ENCODE measurements around the gene GAB2. TPM values are rescaled to one million over a fixed set of nuclear protein-coding genes. Genes with fewer than 3 reads are reported as not detected.

The GAB2 gene
- total RNA-seq, 2 experiments from 2014 or later = 1.2 to 1.3 TPM

GRCh38 chr11:78209478-78209877 lies 208.1 kb downstream of the GAB2 start:
- Histone ChIP-seq H3K4me3 (ENCODE audit: low read depth, low read length, poor library complexity, severe bottlenecking) (no peak overlapping the region), H3K36me3 (ENCODE audit: insufficient read depth, low read length) (no peaks in the 10 kb centered on the region), H3K4me1 (ENCODE audit: insufficient read depth, low read length, poor library complexity, severe bottlenecking) (no peaks in the 10 kb centered on the region), H4K20me1 (ENCODE audit: insufficient read depth, low read length) (no peaks in the 10 kb centered on the region), H3K9me2 (ENCODE audit: insufficient read depth, low read length) (no peaks in the 10 kb centered on the region), H3K4me2 (ENCODE audit: low read length) (no peak overlapping the region), H2AFZ (ENCODE audit: low read length) (no peak overlapping the region), H3K9me3 (ENCODE audit: low read length) (no peaks in the 10 kb centered on the region), H3K27ac (ENCODE audit: low read depth, low read length, poor library complexity, severe bottlenecking) (no peak overlapping the region), H3K79me2 (ENCODE audit: insufficient read depth, low read depth, low read length) (no peaks in the 10 kb centered on the region)
- ChIA-PET CTCF (ENCODE audit: unreplicated experiment) (no interaction called here), POLR2A (no interaction called here)
- TF ChIP-seq EZH2phosphoT487 (IDR thresholded peaks at IDR 0.05; ENCODE audit: borderline replicate concordance, low read depth, low read length) (no peak), CTCF (conservative IDR thresholded peaks at IDR 0.05; ENCODE audit: low read length) (no peak)
- intact Hi-C loops (cut with micrococcal nuclease; ENCODE audit: unreplicated experiment) = no loop called here
- BruUV-seq (replicated peaks) = no TSS peak
- no peak for DNase-seq (ENCODE audit: low spot score)

GRCh38 chr11:78208257-78209165 lies 209.1 kb downstream of the GAB2 start:
- no peak overlapping the region for H3K4me2 ChIP-seq (ENCODE audit: low read length)
- intact Hi-C loops (cut with micrococcal nuclease; ENCODE audit: unreplicated experiment) = no loop called here

More at GRCh38 chr11:78208257-78209165, 209.1 kb downstream of the GAB2 start:
- H3K36me3 ChIP-seq (ENCODE audit: insufficient read depth, low read length) = no peaks in the 10 kb centered on the region
- no peaks in the 10 kb centered on the region for H3K9me3 ChIP-seq (ENCODE audit: low read length)
- no peak overlapping the region for H3K4me3 ChIP-seq (ENCODE audit: low read depth, low read length, poor library complexity, severe bottlenecking)
- POLR2A ChIA-PET = no interaction called here
- no peaks in the 10 kb centered on the region for H3K79me2 ChIP-seq (ENCODE audit: insufficient read depth, low read depth, low read length)
- H3K4me1 ChIP-seq (ENCODE audit: insufficient read depth, low read length, poor library complexity, severe bottlenecking) = no peaks in the 10 kb centered on the region
- TF ChIP-seq EZH2phosphoT487 (IDR thresholded peaks at IDR 0.05; ENCODE audit: borderline replicate concordance, low read depth, low read length) (no peak), CTCF (conservative IDR thresholded peaks at IDR 0.05; ENCODE audit: low read length) (no peak)
- CTCF ChIA-PET (ENCODE audit: unreplicated experiment) = no interaction called here
- H4K20me1 ChIP-seq (ENCODE audit: insufficient read depth, low read length) = no peaks in the 10 kb centered on the region
- no TSS peak for BruUV-seq (replicated peaks)
- no peaks in the 10 kb centered on the region for H3K9me2 ChIP-seq (ENCODE audit: insufficient read depth, low read length)
- no peak overlapping the region for H3K27ac ChIP-seq (ENCODE audit: low read depth, low read length, poor library complexity, severe bottlenecking)
- H2AFZ ChIP-seq (ENCODE audit: low read length) = no peak overlapping the region
- no peak for DNase-seq (ENCODE audit: low spot score)
